Tibial nerve (tissue), 4 donors: ENCODE data around the gene COMT. TPM values are rescaled to one million over a fixed set of nuclear protein-coding genes. Genes with fewer than 3 reads are reported as not detected.

Source experiments
- DNase-seq, 2 donors: peaks; one replicate each; pipeline ENCODE4 v3.0.0-alpha.2; 2019; ENCODE audit warnings: low spot score in 2 of 2
- H3K27ac ChIP-seq, 4 donors: fragments of 200-600 bp; sonication (generic) in 3 of 4; one replicate each; pipeline ENCODE4 v1.5.1; 2017 to 2019; ENCODE audit warnings: mild to moderate bottlenecking in 1 of 4
- H3K27me3 ChIP-seq, 2 donors: fragments of 200-600 bp; sonication (generic) in 1 of 2; one replicate each; pipeline versions ENCODE4 v1.5.1 to v1.6.0; 2017 to 2019
- H3K36me3 ChIP-seq, 3 donors: fragments of 200-600 bp; sonication (generic); one replicate each; pipeline ENCODE4 v1.5.1; 2018 to 2019
- H3K4me1 ChIP-seq, 4 donors: fragments of 200-600 bp; sonication (generic) in 3 of 4; one replicate each; pipeline ENCODE4 v1.5.1; 2017 to 2019
- H3K4me3 ChIP-seq, 4 donors: fragments of 200-600 bp; sonication (generic) in 3 of 4; one replicate each; pipeline ENCODE4 v1.5.1; 2017 to 2019; ENCODE audit warnings: mild to moderate bottlenecking in 1 of 4, moderate library complexity in 1 of 4
- H3K9me3 ChIP-seq, 4 donors: fragments of 200-600 bp; sonication (generic) in 3 of 4; one replicate each; pipeline ENCODE4 v1.5.1; 2017 to 2019
- CTCF ChIP-seq, 5 experiments: fragments of 200-600 bp in 3 of 5; fragments of 450-650 bp in 2 of 5; sonication (generic) in 3 of 5; IDR thresholded peaks; one replicate each; pipeline ENCODE4 v1.5.1; 2016 to 2019; ENCODE audit warnings: antibody characterized with exemption in 5 of 5, mild to moderate bottlenecking in 3 of 5, moderate library complexity in 2 of 5
- EP300 ChIP-seq, 2 donors: sonication (generic); formaldehyde crosslinking; IDR thresholded peaks; one replicate each; pipeline ENCODE4 v1.6.1; 2017; ENCODE audit warnings: antibody characterized with exemption in 2 of 2, mild to moderate bottlenecking in 1 of 2
- POLR2A ChIP-seq, 2 donors: fragments of 450-650 bp; IDR thresholded peaks; one replicate each; pipeline ENCODE4 v1.6.1; 2017; ENCODE audit warnings: antibody characterized with exemption in 2 of 2, mild to moderate bottlenecking in 2 of 2, moderate library complexity in 2 of 2
- WGBS, 2 donors: methylation state at CpG; one replicate each; pipeline ENCODE4 v1.1.5; 2018; 5-methylcytosine and 5-hydroxymethylcytosine counted together
- total RNA-seq, 4 donors: library from RNA; depleted of rRNA; stranded (reverse); fragments of >200 nt; gene quantifications; one replicate each; pipeline ENCODE4 v1.1.0, GENCODE V29; 2016

The COMT gene
- total RNA-seq, 4 donors from 2014 or later, result 212 to 306 (median 240) TPM

GRCh38 chr22:20014526-20015186 lies 73.1 kb downstream of the COMT start:
- H3K36me3 ChIP-seq, result no peaks in the 10 kb centered on the region
- no peak for DNase-seq
- TF ChIP-seq EP300 (IDR thresholded peaks at IDR 0.05) (no peak), CTCF (IDR thresholded peaks at IDR 0.05) (no peak), POLR2A (IDR thresholded peaks at IDR 0.05) (no peak)
- no peak overlapping the region for H3K4me3 ChIP-seq
- no peaks in the 10 kb centered on the region for H3K27me3 ChIP-seq
- H3K27ac ChIP-seq, result peak overlapping the region in 2 of 4 donors; percentile 46 to 84
- WGBS, 2 donors, result 23 to 51% methylated on average over 3 to 5 of the region's 5 CpGs
- no peaks in the 10 kb centered on the region for H3K9me3 ChIP-seq
- peaks cover 0 to 51% (median 15%) of the 10 kb centered on the region in 4 donors for H3K4me1 ChIP-seq

GRCh38 chr22:20015187-20015625 lies 73.6 kb downstream of the COMT start:
- H3K27ac ChIP-seq, result peak overlapping the region in 3 of 4 donors; percentile 60 to 84 (median 68)
- TF ChIP-seq POLR2A (IDR thresholded peaks at IDR 0.05) (no peak), EP300 (IDR thresholded peaks at IDR 0.05) (no peak), CTCF (IDR thresholded peaks at IDR 0.05) (no peak)
- DNase-seq, result no peak
- no peaks in the 10 kb centered on the region for H3K27me3 ChIP-seq
- no peaks in the 10 kb centered on the region for H3K36me3 ChIP-seq
- WGBS, 2 donors, result 73 to 91% methylated on average over 10 of the region's 10 CpGs
- no peak overlapping the region for H3K4me3 ChIP-seq
- H3K9me3 ChIP-seq, result no peaks in the 10 kb centered on the region
- peaks cover 0 to 51% (median 17%) of the 10 kb centered on the region in 4 donors for H3K4me1 ChIP-seq

GRCh38 chr22:20015971-20016733 lies 74.6 kb downstream of the COMT start:
- Histone ChIP-seq H3K9me3 (no peaks in the 10 kb centered on the region), H3K36me3 (no peaks in the 10 kb centered on the region), H3K27ac (peak overlapping the region; percentile 60 to 84 (median 67)), H3K27me3 (no peaks in the 10 kb centered on the region), H3K4me1 (peaks cover 0 to 54% (median 21%) of the 10 kb centered on the region in 4 donors), H3K4me3 (peak overlapping the region; percentile 55 to 88 (median 68))
- 2 to 3% methylated on average over 19 to 51 of the region's 101 CpGs for WGBS, 2 donors
- DNase-seq, result no peak
- TF ChIP-seq CTCF (IDR thresholded peaks at IDR 0.05) (no peak), POLR2A (IDR thresholded peaks at IDR 0.05) (no peak), EP300 (IDR thresholded peaks at IDR 0.05) (no peak)

GRCh38 chr22:20016734-20017621 lies 75.4 kb downstream of the COMT start, which contains the start of gene ARVCF:
Gene ARVCF, minus strand, starts transcription at chr22:20016823. Its CDS starts 26,029 bp downstream, at chr22:19990794.
- no peaks in the 10 kb centered on the region for H3K36me3 ChIP-seq
- DNase-seq, result peak; percentile 83 to 88
- H3K4me1 ChIP-seq, result peaks cover 0 to 58% (median 25%) of the 10 kb centered on the region in 4 donors
- WGBS, 2 donors, result 2 to 6% methylated on average over 41 to 54 of the region's 79 CpGs
- peak within 1 kb of the TSS; percentile 60 to 84 (median 67) for H3K27ac ChIP-seq
- H3K4me3 ChIP-seq, result peak within 1 kb of the TSS; percentile 65 to 88 (median 74)
- peak in 1 of 2 donors; percentile 34 for TF ChIP-seq EP300 (IDR thresholded peaks at IDR 0.05)
- peak in 3 of 5 experiments; percentile 22 to 69 (median 39) for TF ChIP-seq CTCF (IDR thresholded peaks at IDR 0.05)
- no peak for TF ChIP-seq POLR2A (IDR thresholded peaks at IDR 0.05)
- H3K27me3 ChIP-seq, result no peaks in the 10 kb centered on the region
- no peaks in the 10 kb centered on the region for H3K9me3 ChIP-seq
